ENCODE data around the gene HPSE2. TPM values are rescaled to one million over a fixed set of nuclear protein-coding genes. Genes with fewer than 3 reads are reported as not detected.

HPSE2 gene
- total and polyA plus RNA-seq, 2 of the 8 experiments (the other 6 are each of a cell fraction or from before 2014, with no cell fraction given) = 0.41 to 0.58 TPM

- no peak for TF ChIP-seq TAF1 (IDR thresholded peaks at IDR 0.05; ENCODE audit: low read depth, low read length)
These were observed 315.8 kb downstream of the HPSE2 start (continued) for GRCh38 chr10:98919899-98920298.

- no peaks in the 10 kb centered on the region for H3K9me3 ChIP-seq (ENCODE audit: insufficient read depth in 2 of 2, low read depth in 1 of 2, low read length in 1 of 2)
- ChIA-PET POLR2A (ENCODE audit: partially characterized antibody) (no interaction called here), CTCF (ENCODE audit: partially characterized antibody) (no interaction called here)
- no peak overlapping the region for H3K14ac ChIP-seq (ENCODE audit: insufficient read length)
- H3K79me2 ChIP-seq (ENCODE audit: control insufficient read depth in 1 of 2, insufficient read depth in 2 of 2, low read length in 2 of 2) = no peaks in the 10 kb centered on the region
- H2BK12ac ChIP-seq (ENCODE audit: low read depth, low read length) = no peak overlapping the region
- no peaks in the 10 kb centered on the region for H3K79me1 ChIP-seq (ENCODE audit: low read depth, low read length)
- no peak overlapping the region for H4K8ac ChIP-seq (ENCODE audit: extremely low read depth, insufficient read depth, low read length)
- H3K4ac ChIP-seq (replicated peaks; ENCODE audit: insufficient read length, low read depth, low read length) = no peak overlapping the region
- no peaks in the 10 kb centered on the region for H4K20me1 ChIP-seq (replicated peaks in 1 of 2; ENCODE audit: control insufficient read depth in 1 of 2, insufficient read depth in 2 of 2, low read length in 2 of 2)
- H3K4me1 ChIP-seq (replicated peaks in 1 of 4; ENCODE audit: control insufficient read depth in 3 of 4, insufficient read depth in 4 of 4, low read length in 3 of 4) = no peaks in the 10 kb centered on the region
- no peak overlapping the region for H4K91ac ChIP-seq (replicated peaks; ENCODE audit: insufficient read length, low read length)
- no peak overlapping the region for H2AK5ac ChIP-seq (ENCODE audit: low read depth, low read length)
- H3K4me2 ChIP-seq (ENCODE audit: insufficient read depth in 1 of 2, low read depth in 2 of 2, low read length in 2 of 2) = no peak overlapping the region
- H2BK15ac ChIP-seq (ENCODE audit: low read length) = no peak overlapping the region
- H2BK120ac ChIP-seq (replicated peaks; ENCODE audit: low read depth, low read length) = no peak overlapping the region
- H3K56ac ChIP-seq (replicated peaks; ENCODE audit: insufficient read length, low read depth, low read length) = no peak overlapping the region
- DNase-seq (ENCODE audit: low read depth in 1 of 2, low spot score in 2 of 2) (no peak), FAIRE-seq (no peak)
- WGBS, 2 experiments (ENCODE audit: extremely low coverage in 1 of 2, insufficient coverage in 1 of 2, insufficient read length in 1 of 2, insufficient replicate concordance in 2 of 2, low coverage in 1 of 2, low lambda C conversion rate in 2 of 2, missing lambda C conversion rate in 1 of 2) = 90% methylated on average over 2 of the region's 2 CpGs; no CpG with 5 or more reads in 1 of the 2 experiments
- H2BK5ac ChIP-seq (ENCODE audit: low read depth, low read length) = no peak overlapping the region
- H4K5ac ChIP-seq (ENCODE audit: insufficient read length, low read depth, low read length) = no peak overlapping the region
- H3K9ac ChIP-seq (replicated peaks in 1 of 4; ENCODE audit: extremely low read depth in 1 of 4, low read depth in 3 of 4, low read length in 3 of 4) = no peak overlapping the region
- H3K36me3 ChIP-seq (ENCODE audit: control insufficient read depth in 2 of 4, insufficient read depth in 4 of 4, low read length in 3 of 4) = no peaks in the 10 kb centered on the region
- H3K27me3 ChIP-seq (replicated peaks in 1 of 4; ENCODE audit: control insufficient read depth in 3 of 4, extremely low read depth in 1 of 4, insufficient read depth in 3 of 4, low read length in 3 of 4) = no peaks in the 10 kb centered on the region
- H3K23me2 ChIP-seq (ENCODE audit: low read depth, low read length) = no peaks in the 10 kb centered on the region
- H3K27ac ChIP-seq (ENCODE audit: low read depth, low read length) = no peak overlapping the region
- H3K18ac ChIP-seq (ENCODE audit: extremely low read depth, low read length) = no peak overlapping the region
- H2AFZ ChIP-seq (ENCODE audit: low read length) = no peak overlapping the region
- H2BK20ac ChIP-seq (ENCODE audit: low read length) = no peak overlapping the region
- H3K23ac ChIP-seq (ENCODE audit: insufficient read length) = no peak overlapping the region
- no peak overlapping the region for H3K4me3 ChIP-seq (ENCODE audit: extremely low read depth in 1 of 4, insufficient read depth in 2 of 4, low read depth in 3 of 4, low read length in 4 of 4)
- no peak for TF ChIP-seq CTCF (IDR thresholded peaks at IDR 0.05; ENCODE audit: control extremely low read depth in 1 of 3, insufficient read depth in 1 of 3, low read depth in 1 of 3, low read length in 3 of 3)
- no peak for TF ChIP-seq EZH2 (IDR thresholded peaks at IDR 0.05; ENCODE audit: low read depth, low read length, severe bottlenecking)
- no peak for TF ChIP-seq HDAC2 (IDR thresholded peaks at IDR 0.05; ENCODE audit: borderline replicate concordance in 1 of 2, low read depth in 2 of 2, low read length in 2 of 2)
- no peak for TF ChIP-seq BACH1 (IDR thresholded peaks at IDR 0.05; ENCODE audit: low read length)
- TF ChIP-seq RNF2 (IDR thresholded peaks at IDR 0.05; ENCODE audit: borderline replicate concordance, low read depth, low read length, missing control alignments, poor library complexity, severe bottlenecking) = no peak
- TF ChIP-seq TBP (IDR thresholded peaks at IDR 0.05; ENCODE audit: low read depth, low read length) = no peak
- TF ChIP-seq KDM1A (IDR thresholded peaks at IDR 0.05; ENCODE audit: borderline replicate concordance, low read length) = no peak
- no peak for TF ChIP-seq MAFK (IDR thresholded peaks at IDR 0.05; ENCODE audit: low read depth, low read length)
- TF ChIP-seq SP4 (IDR thresholded peaks at IDR 0.05; ENCODE audit: low read length) = no peak
These were observed 317.8 kb downstream of the HPSE2 start for GRCh38 chr10:98917828-98918227.

Measured in H1 (cell line).